OCI-LY3 (cell line): ENCODE results near the gene FAM110D.

Experiments used
- CTCF ChIP-seq: fragments of 200-600, 300-600 bp; sonication (generic); IDR thresholded peaks from 2 replicates; pipeline ENCODE4 v1.5.1; 2014; ENCODE audit warnings: antibody characterized with exemption, low read length, low read depth
- EZH2phosphoT487 ChIP-seq: fragments of 200-600 bp; shearing (Covaris generic); IDR thresholded peaks from 2 replicates; pipeline ENCODE4 v1.6.1; 2018; ENCODE audit warnings: antibody characterized with exemption, mixed run types, low read depth

GRCh38 chr1:26170472-26170821 lies 11.6 kb downstream of the FAM110D start:
- TF ChIP-seq CTCF (no peak), EZH2phosphoT487 (no peak)
